HG02798 (cell line): Measurements from ENCODE around the gene PILRB.
"Not testable (repeated sequence)": the region's sequence is repeated elsewhere in the genome, so short reads cannot be mapped to it uniquely, and the experiment has no call there.

ENCODE experiments used
- ATAC-seq: cut with Tn5 transposase; IDR thresholded peaks from one replicate; pipeline ENCODE4 v1.9.1; 2021; ENCODE audit warnings: mild to moderate bottlenecking; ENCODE audit not compliant: unreplicated experiment, poor library complexity

Gene PILRB

GRCh38 chr7:100373870-100374598, 16.1 kb downstream of the PILRB start:
- ATAC-seq = not testable (repeated sequence)

- ATAC-seq = no peak
Measured at GRCh38 chr7:100374601-100375000, 16.7 kb downstream of the PILRB start.

GRCh38 chr7:100376066-100376465, 18.1 kb downstream of the PILRB start:
- no peak for ATAC-seq

GRCh38 chr7:100378114-100378755, 20.3 kb downstream of the PILRB start:
- ATAC-seq = no peak

DNA sequence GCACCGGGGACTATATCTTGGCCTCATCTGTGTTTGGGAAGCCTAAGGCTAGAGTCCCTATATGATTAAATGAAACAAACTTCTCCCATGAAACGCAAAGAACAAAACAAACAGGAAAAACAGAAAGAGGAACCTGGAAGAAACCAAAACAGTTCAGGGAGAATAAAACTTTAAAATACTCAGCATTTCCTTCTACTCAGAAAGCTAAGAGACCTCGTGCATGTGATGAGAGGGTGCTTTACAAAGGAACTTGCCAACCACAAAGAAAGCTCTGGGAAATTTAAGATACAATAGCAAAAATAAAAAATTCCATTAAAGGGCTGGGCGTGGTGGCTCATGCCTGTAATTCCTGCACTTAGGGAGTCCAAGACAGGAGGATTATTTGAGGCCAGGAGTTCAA, 22.3 kb downstream of the PILRB start:
- no peak for ATAC-seq

DNA sequence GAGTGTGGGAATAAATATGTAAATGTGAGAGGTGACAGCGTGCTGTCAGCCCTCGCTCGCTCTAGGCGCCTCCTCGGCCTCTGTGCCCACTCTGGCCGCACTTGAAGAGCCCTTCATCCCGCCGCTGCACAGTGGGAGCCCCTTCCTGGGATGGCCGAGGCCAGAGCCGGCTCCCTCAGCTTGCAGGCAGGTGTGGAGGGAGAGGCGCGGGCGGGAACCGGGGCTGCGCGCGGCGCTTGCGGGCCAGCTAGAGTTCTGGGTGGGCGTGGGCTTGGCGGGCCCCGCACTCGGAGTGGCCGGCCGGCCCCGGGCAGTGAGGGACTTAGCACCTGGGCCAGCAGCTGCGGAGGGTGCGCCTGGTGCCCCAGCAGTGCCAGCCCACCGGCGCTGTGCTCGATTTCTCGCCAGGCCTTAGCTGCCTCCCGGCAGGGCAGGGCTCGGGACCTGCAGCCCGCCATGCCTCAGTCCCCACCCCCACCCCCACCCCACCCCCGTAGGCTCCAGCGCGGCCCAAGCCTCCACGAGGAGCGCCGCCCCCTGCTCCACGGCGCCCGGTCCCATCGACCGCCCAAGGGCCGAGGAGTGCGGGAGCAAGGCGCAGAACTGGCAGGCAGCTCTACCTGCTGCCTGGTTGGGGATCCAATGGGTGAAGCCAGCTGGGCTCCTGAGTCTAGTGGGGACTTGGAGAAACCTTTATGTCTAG, 23.8 kb downstream of the PILRB start:
- ATAC-seq = not testable (repeated sequence)

DNA sequence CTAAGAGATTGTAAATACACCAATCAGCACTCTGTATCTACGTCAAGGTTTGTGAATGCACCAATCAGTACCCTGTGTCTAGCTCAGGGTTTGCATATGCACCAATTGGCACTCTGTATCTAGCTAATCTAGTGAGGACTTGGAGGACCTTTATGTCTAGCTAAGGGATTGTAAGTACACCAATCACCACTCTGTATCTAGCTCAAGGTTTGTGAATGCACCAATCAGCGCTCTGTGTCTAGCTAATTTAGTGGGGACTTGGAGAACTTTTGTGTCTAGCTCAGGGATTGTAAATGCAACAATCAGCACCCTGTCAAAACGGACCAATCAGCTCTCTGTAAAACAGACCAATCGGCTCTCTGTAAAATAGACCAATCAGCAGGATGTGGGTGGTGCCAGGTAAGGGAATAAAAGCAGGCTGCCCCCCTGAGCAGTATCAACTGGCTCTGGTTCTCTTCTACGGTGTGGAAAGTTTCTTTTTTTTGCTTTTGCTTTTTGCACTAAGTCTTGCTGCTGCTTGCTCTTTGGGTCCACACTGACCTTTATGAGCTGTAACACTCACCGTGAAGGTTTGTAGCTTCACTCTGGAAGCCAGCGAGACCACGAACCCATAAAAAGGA, 24.4 kb downstream of the PILRB start:
- ATAC-seq = not testable (repeated sequence)

DNA sequence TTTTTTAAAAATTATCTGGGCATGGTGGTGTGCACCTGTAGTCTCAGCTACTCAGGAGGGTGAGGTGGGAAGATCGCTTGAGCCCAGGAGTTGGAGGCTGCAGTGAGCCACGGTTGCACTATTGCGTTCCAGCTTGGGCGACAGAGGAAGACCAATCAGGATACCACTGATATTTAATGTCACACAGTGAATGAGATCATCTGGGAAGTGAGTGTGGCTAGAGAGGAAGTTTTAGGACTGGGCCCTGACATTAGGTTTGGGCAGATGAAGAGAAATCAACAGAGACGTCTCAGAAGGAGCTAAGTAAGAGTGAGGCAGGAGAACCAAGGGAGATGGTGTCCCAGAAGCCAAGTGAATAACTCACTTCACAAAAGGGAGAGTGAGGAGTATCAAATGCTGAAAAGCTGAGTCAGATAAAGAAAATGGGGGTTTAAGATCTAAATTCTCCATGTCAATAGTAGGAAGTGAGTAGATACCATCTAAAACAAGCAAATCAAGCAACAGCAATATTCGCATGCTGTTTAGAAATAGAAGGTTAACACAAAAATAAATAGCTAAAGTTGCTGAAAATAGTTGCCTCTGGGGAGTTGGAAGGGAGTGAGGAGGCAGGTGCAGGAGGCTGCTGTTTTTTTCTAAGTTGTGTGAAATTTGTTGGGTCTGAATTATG, 26.8 kb downstream of the PILRB start:
- ATAC-seq = no peak

GRCh38 chr7:100386940-100387339, 29.0 kb downstream of the PILRB start:
- no peak for ATAC-seq

- no peak for ATAC-seq
Measured at GRCh38 chr7:100387695-100388094, 29.8 kb downstream of the PILRB start.

DNA sequence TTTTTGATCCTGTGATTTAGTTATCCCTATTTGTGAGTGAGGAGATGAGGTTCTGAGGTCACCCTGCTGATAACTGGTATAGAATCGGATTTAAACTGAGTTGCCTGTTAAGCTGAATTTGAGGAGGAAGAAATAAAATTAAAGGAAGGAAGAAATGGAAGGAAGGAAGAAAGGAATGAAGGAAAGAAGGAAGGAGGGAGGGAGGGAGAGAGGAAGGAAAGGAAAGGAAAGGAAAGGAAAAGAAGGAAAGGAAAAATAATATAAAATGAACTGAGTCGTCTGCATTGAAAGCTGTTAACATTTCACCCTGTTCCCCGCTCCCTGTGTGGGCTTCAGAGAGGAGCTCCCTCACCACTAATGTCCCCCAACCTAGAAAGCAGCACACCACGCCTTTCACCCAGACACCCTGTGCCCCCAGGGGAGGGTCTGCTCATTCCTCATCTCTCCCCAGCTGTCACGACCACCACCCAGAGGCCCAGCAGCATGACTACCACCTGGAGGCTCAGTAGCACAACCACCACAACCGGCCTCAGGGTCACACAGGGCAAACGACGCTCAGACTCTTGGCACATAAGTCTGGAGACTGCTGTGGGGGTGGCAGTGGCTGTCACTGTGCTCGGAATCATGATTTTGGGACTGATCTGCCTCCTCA, 31.6 kb downstream of the PILRB start:
- no peak for ATAC-seq

GRCh38 chr7:100390286-100391009, 32.5 kb downstream of the PILRB start:
- ATAC-seq = no peak

GRCh38 chr7:100393233-100393905, 35.5 kb downstream of the PILRB start:
- ATAC-seq = no peak

GRCh38 chr7:100394077-100394476, 36.2 kb downstream of the PILRB start:
- ATAC-seq = no peak

GRCh38 chr7:100396421-100396982, 38.6 kb downstream of the PILRB start:
- ATAC-seq = peak; percentile 88

DNA sequence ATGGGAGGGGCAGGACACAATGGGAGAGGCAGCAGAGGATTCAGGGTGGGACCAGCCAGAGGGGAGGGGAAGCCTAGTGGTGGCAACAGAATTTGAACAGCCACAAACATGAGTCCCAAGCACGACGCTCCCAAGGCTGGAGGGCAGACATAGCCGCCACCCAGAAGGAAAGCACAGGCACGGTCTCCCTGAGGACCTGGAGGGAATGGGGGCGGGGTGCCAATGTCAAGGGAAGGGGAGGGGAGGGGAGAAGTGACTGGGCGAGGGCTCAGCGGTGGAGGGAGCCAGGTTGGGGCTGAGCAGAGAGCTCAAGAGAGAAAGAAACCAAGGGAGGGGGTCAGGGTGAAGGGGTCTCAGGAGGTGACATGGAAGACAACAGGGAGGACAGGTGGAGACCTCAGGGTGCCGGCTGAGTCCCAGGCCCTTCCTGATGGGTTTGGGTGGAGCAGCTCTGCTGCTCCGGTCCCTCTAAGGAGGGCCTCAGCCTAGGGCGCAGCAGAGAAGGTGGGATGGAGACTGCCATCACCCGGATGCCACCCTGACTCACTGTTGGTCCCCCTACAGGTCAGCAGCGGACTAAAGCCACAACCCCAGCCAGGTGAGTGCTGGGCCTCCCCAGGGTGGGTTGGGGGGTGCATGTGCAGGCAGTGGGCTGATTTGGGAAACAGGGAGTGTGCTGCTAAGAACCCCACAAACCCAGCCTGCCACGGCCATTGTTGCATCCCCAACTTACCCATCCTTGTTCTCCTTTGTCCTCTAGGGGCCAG, 39.6 kb downstream of the PILRB start:
- no peak for ATAC-seq

DNA sequence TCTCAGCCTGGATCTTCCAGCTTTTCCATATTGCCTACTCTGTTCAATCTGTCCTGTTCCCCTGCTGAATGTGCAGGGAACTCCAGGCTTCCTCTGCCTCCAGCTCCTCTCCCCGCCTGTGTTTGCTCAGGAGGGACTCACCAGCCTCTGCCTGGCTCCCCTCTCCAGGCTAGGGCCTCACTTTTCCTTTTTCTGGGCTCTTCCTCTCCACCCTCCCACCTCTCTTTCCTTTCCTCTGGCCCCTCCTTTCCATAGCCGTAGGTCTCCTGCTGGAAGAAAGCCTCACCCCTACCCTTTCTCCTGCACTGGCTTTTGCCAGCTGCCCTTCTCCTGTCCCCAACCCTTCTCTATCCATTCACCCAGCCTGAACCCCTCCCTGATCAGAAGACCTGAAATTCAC, 40.3 kb downstream of the PILRB start:
- no peak for ATAC-seq

DNA sequence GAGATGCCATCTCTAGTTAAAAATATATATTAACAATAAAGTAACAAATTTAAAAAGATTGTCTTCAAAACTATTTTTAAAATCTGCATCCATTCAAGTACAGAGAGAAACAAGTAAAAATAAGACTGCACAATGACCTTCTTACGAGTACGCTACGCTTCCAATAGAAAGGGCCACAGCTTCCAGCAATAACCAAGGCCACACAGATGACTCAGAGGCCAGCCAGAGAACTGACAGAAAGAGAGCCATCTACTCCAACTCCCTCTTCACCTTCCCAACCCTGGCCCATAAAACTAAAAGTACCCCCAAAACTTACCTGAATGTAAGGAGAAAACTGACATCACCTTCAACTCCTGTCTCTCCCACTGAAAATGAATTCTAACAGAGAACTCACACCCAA, 42.1 kb downstream of the PILRB start:
- no peak for ATAC-seq
